Measurements from ENCODE around the gene TCERG1L. TPM values are rescaled to one million over a fixed set of nuclear protein-coding genes. Genes with fewer than 3 reads are reported as not detected.

TCERG1L gene
- total RNA-seq, 2 donors from 2014 or later: 0.12 TPM; not detected in 1

- Histone ChIP-seq H3K36me3 (no peaks in the 10 kb centered on the region), H3K27me3 (no peaks in the 10 kb centered on the region), H3K9me3 (no peaks in the 10 kb centered on the region), H3K4me1 (no peaks in the 10 kb centered on the region), H3K4me3 (no peak overlapping the region), H3K27ac (no peak overlapping the region)
- no peak for DNase-seq (ENCODE audit: low spot score)
- TF ChIP-seq CTCF (IDR thresholded peaks at IDR 0.05): no peak
These were observed 233.2 kb downstream of the TCERG1L start for GRCh38 chr10:131078131-131078881.

- Histone ChIP-seq H3K4me3 (no peak overlapping the region), H3K9me3 (no peaks in the 10 kb centered on the region), H3K27ac (no peak overlapping the region), H3K36me3 (no peaks in the 10 kb centered on the region), H3K27me3 (no peaks in the 10 kb centered on the region), H3K4me1 (no peaks in the 10 kb centered on the region)
- DNase-seq (ENCODE audit: low spot score): no peak
- TF ChIP-seq CTCF (IDR thresholded peaks at IDR 0.05): no peak
These were observed 233.8 kb downstream of the TCERG1L start for GRCh38 chr10:131077724-131078123.

- DNase-seq (ENCODE audit: low spot score): no peak
- H3K9me3 ChIP-seq: no peaks in the 10 kb centered on the region
- no peaks in the 10 kb centered on the region for H3K27me3 ChIP-seq
- H3K27ac ChIP-seq: no peak overlapping the region
- no peak overlapping the region for H3K4me3 ChIP-seq
- no peaks in the 10 kb centered on the region for H3K36me3 ChIP-seq
- no peaks in the 10 kb centered on the region for H3K4me1 ChIP-seq
- TF ChIP-seq CTCF (IDR thresholded peaks at IDR 0.05): no peak
These were observed 234.5 kb downstream of the TCERG1L start for GRCh38 chr10:131077031-131077430.

GRCh38 chr10:131076356-131076755, 235.2 kb downstream of the TCERG1L start:
- Histone ChIP-seq H3K4me3 (no peak overlapping the region), H3K9me3 (no peaks in the 10 kb centered on the region), H3K27me3 (no peaks in the 10 kb centered on the region), H3K36me3 (no peaks in the 10 kb centered on the region), H3K27ac (no peak overlapping the region), H3K4me1 (no peaks in the 10 kb centered on the region)
- TF ChIP-seq CTCF (IDR thresholded peaks at IDR 0.05): no peak
- no peak for DNase-seq (ENCODE audit: low spot score)

DNA sequence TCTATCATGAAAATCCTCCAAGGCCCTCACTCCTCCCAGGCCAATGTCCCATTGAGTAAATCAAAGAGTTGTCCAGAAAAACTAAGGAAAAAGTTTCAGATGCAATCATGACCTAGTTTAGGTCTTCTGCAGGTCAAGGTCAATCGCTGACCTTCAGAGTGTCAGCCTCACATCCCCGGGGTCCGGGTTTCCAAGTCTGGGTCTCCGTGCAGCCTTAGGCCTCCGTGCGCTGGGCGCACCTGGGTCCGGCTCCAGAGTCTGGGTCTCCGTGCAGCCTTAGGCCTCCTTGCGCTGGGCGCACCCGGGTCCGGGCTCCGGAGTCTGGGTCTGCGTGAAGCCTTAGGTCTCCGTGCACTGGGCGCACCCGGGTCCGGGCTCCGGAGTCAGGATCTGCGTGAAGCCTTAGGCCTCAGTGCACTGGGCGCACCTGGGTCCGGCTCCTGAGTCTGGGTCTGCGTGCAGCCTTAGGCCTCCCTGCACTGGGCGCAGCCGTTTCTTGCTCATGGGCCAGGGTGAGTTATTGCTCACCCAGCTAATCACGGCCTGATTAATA, 236.2 kb downstream of the TCERG1L start:
- H3K4me1 ChIP-seq: no peaks in the 10 kb centered on the region
- no peak overlapping the region for H3K27ac ChIP-seq
- no peak overlapping the region for H3K4me3 ChIP-seq
- H3K36me3 ChIP-seq: no peaks in the 10 kb centered on the region
- no peak for TF ChIP-seq CTCF (IDR thresholded peaks at IDR 0.05)
- no peaks in the 10 kb centered on the region for H3K9me3 ChIP-seq
- DNase-seq (ENCODE audit: low spot score): no peak
- H3K27me3 ChIP-seq: no peaks in the 10 kb centered on the region

All from right atrium auricular region (tissue), 2 donors.